ENCODE data around the gene CST9L. TPM values are rescaled to one million over a fixed set of nuclear protein-coding genes. Genes with fewer than 3 reads are reported as not detected.

CST9L gene
- total and polyA plus RNA-seq, 4 experiments from 2014 or later, result not detected

- no peaks in the 10 kb centered on the region for H3K9me3 ChIP-seq (ENCODE audit: control insufficient read depth in 1 of 2, low read length in 2 of 2)
- DNase-seq, result no peak
- Mint-ChIP-seq H3K27ac (no peak overlapping the region), H3K9me3 (peaks cover 0 to 10% (median 5%) of the 10 kb centered on the region in 8 donors), H3K27me3 (peaks cover 0 to 2% of the 10 kb centered on the region in 2 donors), H3K4me1 (no peaks in the 10 kb centered on the region), H3K36me3 (no peaks in the 10 kb centered on the region), H3K4me3 (no peak overlapping the region)
- H3K4me1 ChIP-seq (ENCODE audit: insufficient read depth, low read length), result no peaks in the 10 kb centered on the region
- POLR2A ChIA-PET (ENCODE audit: partially characterized antibody), result no interaction called here
- CTCF ChIA-PET (ENCODE audit: partially characterized antibody), result no interaction called here
- no peak overlapping the region for H3K4me3 ChIP-seq (ENCODE audit: low read length in 2 of 2)
- H3K27me3 ChIP-seq (ENCODE audit: insufficient read depth, low read length), result no peaks in the 10 kb centered on the region
- no peaks in the 10 kb centered on the region for H3K36me3 ChIP-seq (ENCODE audit: insufficient read depth, low read length)
- intact Hi-C loops (cut with micrococcal nuclease), result no loop called here
- no peak overlapping the region for H3K27ac ChIP-seq (ENCODE audit: low read depth, low read length)
These were observed 13.9 kb downstream of the CST9L start for GRCh38 chr20:23554401-23554800.

DNA sequence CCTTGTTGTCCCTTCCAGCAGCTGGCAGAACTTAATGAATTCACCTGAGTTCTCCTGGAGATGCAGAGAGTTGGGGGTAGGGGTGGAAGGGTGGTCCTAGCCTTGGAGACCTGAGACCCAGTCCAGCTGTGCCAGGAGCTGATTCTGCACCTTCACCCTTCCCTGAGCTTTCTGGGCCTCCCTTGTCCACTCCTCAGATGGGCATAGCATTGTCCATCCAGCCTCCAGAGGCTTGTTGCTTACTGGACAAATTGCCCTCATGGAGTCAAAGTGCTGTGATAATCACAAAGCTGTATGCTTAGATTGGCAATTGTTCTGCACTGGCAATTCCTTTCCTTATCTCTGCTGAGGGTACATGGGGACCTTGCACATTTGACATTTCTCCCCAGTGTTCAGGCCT, 16.5 kb downstream of the CST9L start:
- intact Hi-C loops (cut with micrococcal nuclease), result no loop called here

GRCh38 chr20:23551383-23551782, 16.9 kb downstream of the CST9L start:
- H3K4me3 Mint-ChIP-seq, result no peak overlapping the region

More for the DNA sequence above, 16.5 kb downstream of the CST9L start:
- ChIA-PET CTCF (ENCODE audit: partially characterized antibody) (no interaction called here), POLR2A (ENCODE audit: partially characterized antibody) (no interaction called here)
- Mint-ChIP-seq H3K4me1 (no peaks in the 10 kb centered on the region), H3K27me3 (peaks cover 0 to 2% of the 10 kb centered on the region in 2 donors), H3K9me3 (peaks cover 0 to 2% (median 0%) of the 10 kb centered on the region in 8 donors), H3K27ac (no peak overlapping the region), H3K4me3 (no peak overlapping the region), H3K36me3 (no peaks in the 10 kb centered on the region)
- no peak overlapping the region for H3K27ac ChIP-seq (ENCODE audit: low read depth, low read length)
- no peaks in the 10 kb centered on the region for H3K27me3 ChIP-seq (ENCODE audit: insufficient read depth, low read length)
- H3K9me3 ChIP-seq (ENCODE audit: control insufficient read depth in 1 of 2, low read length in 2 of 2), result no peaks in the 10 kb centered on the region
- DNase-seq, result no peak
- no peaks in the 10 kb centered on the region for H3K36me3 ChIP-seq (ENCODE audit: insufficient read depth, low read length)
- H3K4me1 ChIP-seq (ENCODE audit: insufficient read depth, low read length), result no peaks in the 10 kb centered on the region
- H3K4me3 ChIP-seq (ENCODE audit: low read length in 2 of 2), result no peak overlapping the region

GRCh38 chr20:23550227-23550626, 18.1 kb downstream of the CST9L start:
- Histone ChIP-seq H3K4me1 (ENCODE audit: insufficient read depth, low read length) (no peaks in the 10 kb centered on the region), H3K36me3 (ENCODE audit: insufficient read depth, low read length) (no peaks in the 10 kb centered on the region), H3K27ac (ENCODE audit: low read depth, low read length) (no peak overlapping the region), H3K4me3 (ENCODE audit: low read length in 2 of 2) (no peak overlapping the region), H3K27me3 (ENCODE audit: insufficient read depth, low read length) (no peaks in the 10 kb centered on the region), H3K9me3 (ENCODE audit: control insufficient read depth in 1 of 2, low read length in 2 of 2) (no peaks in the 10 kb centered on the region)
- peaks cover 0 to 2% of the 10 kb centered on the region in 2 donors for H3K27me3 Mint-ChIP-seq
- intact Hi-C loops (cut with micrococcal nuclease), result no loop called here
- peaks cover 0 to 2% (median 0%) of the 10 kb centered on the region in 8 donors for H3K9me3 Mint-ChIP-seq
- no peak overlapping the region for H3K4me3 Mint-ChIP-seq
- H3K36me3 Mint-ChIP-seq, result no peaks in the 10 kb centered on the region
- no peak for DNase-seq
- H3K4me1 Mint-ChIP-seq, result no peaks in the 10 kb centered on the region
- ChIA-PET POLR2A (ENCODE audit: partially characterized antibody) (no interaction called here), CTCF (ENCODE audit: partially characterized antibody) (no interaction called here)
- no peak overlapping the region for H3K27ac Mint-ChIP-seq

More at GRCh38 chr20:23551383-23551782, 16.9 kb downstream of the CST9L start:
- H3K27ac Mint-ChIP-seq, result no peak overlapping the region
- intact Hi-C loops (cut with micrococcal nuclease), result no loop called here
- no peaks in the 10 kb centered on the region for H3K4me1 Mint-ChIP-seq
- no peak overlapping the region for H3K4me3 ChIP-seq (ENCODE audit: low read length in 2 of 2)
- peaks cover 0 to 2% (median 0%) of the 10 kb centered on the region in 8 donors for H3K9me3 Mint-ChIP-seq
- CTCF ChIA-PET (ENCODE audit: partially characterized antibody), result no interaction called here
- no peaks in the 10 kb centered on the region for H3K36me3 Mint-ChIP-seq
- POLR2A ChIA-PET (ENCODE audit: partially characterized antibody), result no interaction called here
- no peaks in the 10 kb centered on the region for H3K36me3 ChIP-seq (ENCODE audit: insufficient read depth, low read length)
- no peak for DNase-seq
- H3K4me1 ChIP-seq (ENCODE audit: insufficient read depth, low read length), result no peaks in the 10 kb centered on the region
- H3K27me3 Mint-ChIP-seq, result peaks cover 0 to 2% of the 10 kb centered on the region in 2 donors
- H3K9me3 ChIP-seq (ENCODE audit: control insufficient read depth in 1 of 2, low read length in 2 of 2), result no peaks in the 10 kb centered on the region
- no peaks in the 10 kb centered on the region for H3K27me3 ChIP-seq (ENCODE audit: insufficient read depth, low read length)
- no peak overlapping the region for H3K27ac ChIP-seq (ENCODE audit: low read depth, low read length)

GRCh38 chr20:23548408-23548807, 19.9 kb downstream of the CST9L start:
- no peak overlapping the region for H3K27ac Mint-ChIP-seq
- no peaks in the 10 kb centered on the region for H3K9me3 Mint-ChIP-seq
- H3K36me3 Mint-ChIP-seq, result no peaks in the 10 kb centered on the region
- no peak overlapping the region for H3K27ac ChIP-seq (ENCODE audit: low read depth, low read length)
- no peaks in the 10 kb centered on the region for H3K36me3 ChIP-seq (ENCODE audit: insufficient read depth, low read length)
- H3K27me3 Mint-ChIP-seq, result peaks cover 2% of the 10 kb centered on the region in 2 donors
- H3K27me3 ChIP-seq (ENCODE audit: insufficient read depth, low read length), result no peaks in the 10 kb centered on the region
- intact Hi-C loops (cut with micrococcal nuclease), result no loop called here
- no peaks in the 10 kb centered on the region for H3K4me1 Mint-ChIP-seq
- ChIA-PET POLR2A (ENCODE audit: partially characterized antibody) (no interaction called here), CTCF (ENCODE audit: partially characterized antibody) (no interaction called here)
- no peak overlapping the region for H3K4me3 ChIP-seq (ENCODE audit: low read length in 2 of 2)
- no peaks in the 10 kb centered on the region for H3K4me1 ChIP-seq (ENCODE audit: insufficient read depth, low read length)
- H3K4me3 Mint-ChIP-seq, result no peak overlapping the region
- H3K9me3 ChIP-seq (ENCODE audit: control insufficient read depth in 1 of 2, low read length in 2 of 2), result no peaks in the 10 kb centered on the region
- DNase-seq, result no peak

GRCh38 chr20:23547613-23548012, 20.7 kb downstream of the CST9L start:
- ChIA-PET CTCF (ENCODE audit: partially characterized antibody) (no interaction called here), POLR2A (ENCODE audit: partially characterized antibody) (no interaction called here)
- intact Hi-C loops (cut with micrococcal nuclease), result no loop called here
- no peak overlapping the region for H3K4me3 ChIP-seq (ENCODE audit: low read length in 2 of 2)
- H3K9me3 ChIP-seq (ENCODE audit: control insufficient read depth in 1 of 2, low read length in 2 of 2), result no peaks in the 10 kb centered on the region
- DNase-seq, result no peak
- H3K27ac ChIP-seq (ENCODE audit: low read depth, low read length), result no peak overlapping the region
- no peaks in the 10 kb centered on the region for H3K36me3 Mint-ChIP-seq
- no peak overlapping the region for H3K27ac Mint-ChIP-seq
- H3K9me3 Mint-ChIP-seq, result no peaks in the 10 kb centered on the region
- H3K4me3 Mint-ChIP-seq, result no peak overlapping the region
- H3K4me1 ChIP-seq (ENCODE audit: insufficient read depth, low read length), result no peaks in the 10 kb centered on the region
- no peaks in the 10 kb centered on the region for H3K27me3 ChIP-seq (ENCODE audit: insufficient read depth, low read length)
- H3K27me3 Mint-ChIP-seq, result peaks cover 2 to 5% of the 10 kb centered on the region in 2 donors
- no peaks in the 10 kb centered on the region for H3K36me3 ChIP-seq (ENCODE audit: insufficient read depth, low read length)
- no peaks in the 10 kb centered on the region for H3K4me1 Mint-ChIP-seq

GRCh38 chr20:23546435-23547144, 21.7 kb downstream of the CST9L start:
- no peak for DNase-seq
- no peaks in the 10 kb centered on the region for H3K36me3 ChIP-seq (ENCODE audit: insufficient read depth, low read length)
- Mint-ChIP-seq H3K4me3 (no peak overlapping the region), H3K9me3 (no peaks in the 10 kb centered on the region), H3K36me3 (no peaks in the 10 kb centered on the region), H3K4me1 (no peaks in the 10 kb centered on the region), H3K27me3 (peaks cover 2 to 6% of the 10 kb centered on the region in 2 donors), H3K27ac (no peak overlapping the region)
- no peaks in the 10 kb centered on the region for H3K4me1 ChIP-seq (ENCODE audit: insufficient read depth, low read length)
- ChIA-PET POLR2A (ENCODE audit: partially characterized antibody) (no interaction called here), CTCF (ENCODE audit: partially characterized antibody) (no interaction called here)
- no peaks in the 10 kb centered on the region for H3K27me3 ChIP-seq (ENCODE audit: insufficient read depth, low read length)
- H3K27ac ChIP-seq (ENCODE audit: low read depth, low read length), result no peak overlapping the region
- intact Hi-C loops (cut with micrococcal nuclease), result no loop called here
- no peak overlapping the region for H3K4me3 ChIP-seq (ENCODE audit: low read length in 2 of 2)
- no peaks in the 10 kb centered on the region for H3K9me3 ChIP-seq (ENCODE audit: control insufficient read depth in 1 of 2, low read length in 2 of 2)
